EL (cell line): Measurements from ENCODE around the gene LCP2.
"Not testable (repeated sequence)": the region's sequence is repeated elsewhere in the genome, so short reads cannot be mapped to it uniquely, and the experiment has no call there.

Experiments used
- DNase-seq: peaks from one replicate; pipeline ENCODE4 v3.0.0-alpha.2; 2016

The LCP2 gene

GRCh38 chr5:170245436-170245835 is 52.1 kb downstream of the LCP2 start:
- DNase-seq: not testable (repeated sequence)

GRCh38 chr5:170238456-170239196 is 59.0 kb downstream of the LCP2 start:
- DNase-seq: no peak

GRCh38 chr5:170235876-170236864 is 61.4 kb downstream of the LCP2 start:
- DNase-seq: no peak

- DNase-seq: no peak
Observed at GRCh38 chr5:170233358-170233892, 64.2 kb downstream of the LCP2 start.

GRCh38 chr5:170232786-170233185 is 64.8 kb downstream of the LCP2 start, which contains the start of gene C5orf58:
Gene C5orf58, plus strand, starts transcription at chr5:170232985. Its CDS starts 1,992 bp downstream, at chr5:170234977.
- DNase-seq: no peak

GRCh38 chr5:170228762-170229435 is 68.7 kb downstream of the LCP2 start:
- DNase-seq: no peak

GRCh38 chr5:170226661-170227060 is 70.9 kb downstream of the LCP2 start:
- no peak for DNase-seq

GRCh38 chr5:170226129-170226615 is 71.4 kb downstream of the LCP2 start:
- no peak for DNase-seq

- peak; percentile 56 for DNase-seq
Observed at GRCh38 chr5:170225326-170226128, 72.0 kb downstream of the LCP2 start.

GRCh38 chr5:170223906-170224305 is 73.7 kb downstream of the LCP2 start:
- no peak for DNase-seq

GRCh38 chr5:170223360-170223759 is 74.2 kb downstream of the LCP2 start:
- DNase-seq: peak; percentile 2

- DNase-seq: no peak
Observed at GRCh38 chr5:170221327-170221741, 76.2 kb downstream of the LCP2 start.

GRCh38 chr5:170220191-170220590 is 77.4 kb downstream of the LCP2 start:
- DNase-seq: no peak

- DNase-seq: peak; percentile 86
Observed at GRCh38 chr5:170219615-170220014, 78.0 kb downstream of the LCP2 start.

- no peak for DNase-seq
Observed at GRCh38 chr5:170218726-170219125, 78.9 kb downstream of the LCP2 start.

- no peak for DNase-seq
Observed at GRCh38 chr5:170217831-170218230, 79.7 kb downstream of the LCP2 start.

- peak; percentile 60 for DNase-seq
Observed at GRCh38 chr5:170216257-170216864, 81.2 kb downstream of the LCP2 start.

GRCh38 chr5:170211575-170212334 is 85.8 kb downstream of the LCP2 start:
- DNase-seq: peak; percentile 25

- no peak for DNase-seq
Observed at GRCh38 chr5:170206958-170207357, 90.6 kb downstream of the LCP2 start.

GRCh38 chr5:170206216-170206615 is 91.4 kb downstream of the LCP2 start:
- no peak for DNase-seq
